H1 (cell line): ENCODE data around the gene SPANXN5. TPM values are rescaled to one million over a fixed set of nuclear protein-coding genes. Genes with fewer than 3 reads are reported as not detected.

Source experiments
- FOSL1 ChIP-seq: IDR thresholded peaks from 2 replicates; pipeline ENCODE4 v1.6.1; 2011; ENCODE audit warnings: mild to moderate bottlenecking, low read depth, low read length, moderate library complexity; ENCODE audit not compliant: insufficient read depth
- POLR2A ChIP-seq, 2 experiments: IDR thresholded peaks; 1 replicate in 1 of 2; 2 replicates in 1 of 2; pipeline ENCODE4 v1.6.1; 2011; ENCODE audit warnings: low read depth in 2 of 2, low read length in 2 of 2, mild to moderate bottlenecking in 2 of 2; ENCODE audit errors: control extremely low read depth in 1 of 2
- SP2 ChIP-seq: IDR thresholded peaks from 2 replicates; pipeline ENCODE4 v1.6.1; 2012; ENCODE audit warnings: mild to moderate bottlenecking, low read length, inconsistent platforms
- polyA plus RNA-seq, 7 experiments: library from polyadenylated mRNA; depleted of rRNA in 3 of 7; stranded (reverse) in 5 of 7; unstranded in 2 of 7; fragments of >200 nt in 5 of 7; fragments of 200-250 nt in 2 of 7; gene quantifications; 1 replicate in 5 of 7; 2 replicates in 1 of 7; 4 replicates in 1 of 7; pipeline versions ENCODE4 v1.2.1 to v1.2.3, GENCODE V29; 2011 to 2013; ENCODE audit warnings: missing spikeins in 2 of 7, mixed read lengths in 2 of 7
- total RNA-seq: library from RNA; stranded (reverse); fragmentation: NEBNext Ultra II Directional; extraction: Animal tissue kit (Norgen Biotek cat#: 25700); gene quantifications from 2 replicates; pipeline ENCODE4 v1.2.1, GENCODE V29; 2021
- TF ChIP-seq, protein P1 (sequence below): IDR thresholded peaks from 2 replicates; pipeline ENCODE4 v1.6.1; 2012; ENCODE audit warnings: inconsistent platforms

Gene SPANXN5
- total and polyA plus RNA-seq, 2 of the 8 experiments (the other 6 are each of a cell fraction or from before 2014, with no cell fraction given): not detected

DNA sequence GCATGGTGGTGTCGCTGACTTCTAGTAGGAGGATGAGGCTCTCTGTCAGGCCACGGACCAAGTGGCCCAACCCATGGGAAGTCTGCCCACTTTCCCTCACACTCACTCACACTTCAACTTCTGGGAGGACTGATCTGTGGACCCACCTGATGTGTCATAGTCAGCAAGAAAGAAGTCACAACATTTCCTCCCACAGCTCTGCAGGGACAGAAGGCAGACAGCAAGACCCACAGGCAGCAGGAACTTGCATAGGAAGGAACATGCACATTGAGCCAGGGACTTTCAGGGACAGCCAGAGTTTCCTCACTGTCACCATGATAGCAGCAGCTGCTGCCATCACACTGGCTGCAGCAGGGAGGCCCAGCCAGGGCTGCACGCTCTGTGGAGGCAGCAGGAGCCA is 33.3 kb upstream of the SPANXN5 start (continued):
- TF ChIP-seq POLR2A (IDR thresholded peaks at IDR 0.05; ENCODE audit: control extremely low read depth in 1 of 2, low read depth in 2 of 2, low read length in 2 of 2) (no peak), FOSL1 (no peak), SP2 (no peak)
- TF ChIP-seq, protein P1, sequence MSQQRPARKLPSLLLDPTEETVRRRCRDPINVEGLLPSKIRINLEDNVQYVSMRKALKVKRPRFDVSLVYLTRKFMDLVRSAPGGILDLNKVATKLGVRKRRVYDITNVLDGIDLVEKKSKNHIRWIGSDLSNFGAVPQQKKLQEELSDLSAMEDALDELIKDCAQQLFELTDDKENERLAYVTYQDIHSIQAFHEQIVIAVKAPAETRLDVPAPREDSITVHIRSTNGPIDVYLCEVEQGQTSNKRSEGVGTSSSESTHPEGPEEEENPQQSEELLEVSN: no peak
- TF ChIP-seq, all 59 proteins: peak for 0
